Coronary artery (tissue), 2 donors: Measurements from ENCODE around the gene CLEC20A.

Source experiments
- DNase-seq: peaks from one replicate; pipeline ENCODE4 v3.0.0-alpha.2; 2017; ENCODE audit warnings: low spot score
- H3K27ac ChIP-seq, 2 donors: fragments of 200-600 bp; sonication (generic); one replicate each; pipeline ENCODE4 v1.5.1; 2016 to 2019
- H3K4me3 ChIP-seq: fragments of 200-600 bp; sonication (generic); 2 replicates; pipeline ENCODE4 v1.5.1; 2016; ENCODE audit warnings: mild to moderate bottlenecking, moderate library complexity
- TF ChIP-seq, protein P1 (sequence below): fragments of 200-600 bp; sonication (generic); IDR thresholded peaks from one replicate; pipeline ENCODE4 v1.5.1; 2019; ENCODE audit warnings: antibody characterized with exemption

Gene CLEC20A

GRCh38 chr1:178483251-178483957 is 13.4 kb downstream of the CLEC20A start:
- no peak overlapping the region for H3K27ac ChIP-seq
- H3K4me3 ChIP-seq, result no peak overlapping the region
- TF ChIP-seq, protein P1, sequence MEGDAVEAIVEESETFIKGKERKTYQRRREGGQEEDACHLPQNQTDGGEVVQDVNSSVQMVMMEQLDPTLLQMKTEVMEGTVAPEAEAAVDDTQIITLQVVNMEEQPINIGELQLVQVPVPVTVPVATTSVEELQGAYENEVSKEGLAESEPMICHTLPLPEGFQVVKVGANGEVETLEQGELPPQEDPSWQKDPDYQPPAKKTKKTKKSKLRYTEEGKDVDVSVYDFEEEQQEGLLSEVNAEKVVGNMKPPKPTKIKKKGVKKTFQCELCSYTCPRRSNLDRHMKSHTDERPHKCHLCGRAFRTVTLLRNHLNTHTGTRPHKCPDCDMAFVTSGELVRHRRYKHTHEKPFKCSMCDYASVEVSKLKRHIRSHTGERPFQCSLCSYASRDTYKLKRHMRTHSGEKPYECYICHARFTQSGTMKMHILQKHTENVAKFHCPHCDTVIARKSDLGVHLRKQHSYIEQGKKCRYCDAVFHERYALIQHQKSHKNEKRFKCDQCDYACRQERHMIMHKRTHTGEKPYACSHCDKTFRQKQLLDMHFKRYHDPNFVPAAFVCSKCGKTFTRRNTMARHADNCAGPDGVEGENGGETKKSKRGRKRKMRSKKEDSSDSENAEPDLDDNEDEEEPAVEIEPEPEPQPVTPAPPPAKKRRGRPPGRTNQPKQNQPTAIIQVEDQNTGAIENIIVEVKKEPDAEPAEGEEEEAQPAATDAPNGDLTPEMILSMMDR, result no peak
- DNase-seq, result no peak

DNA sequence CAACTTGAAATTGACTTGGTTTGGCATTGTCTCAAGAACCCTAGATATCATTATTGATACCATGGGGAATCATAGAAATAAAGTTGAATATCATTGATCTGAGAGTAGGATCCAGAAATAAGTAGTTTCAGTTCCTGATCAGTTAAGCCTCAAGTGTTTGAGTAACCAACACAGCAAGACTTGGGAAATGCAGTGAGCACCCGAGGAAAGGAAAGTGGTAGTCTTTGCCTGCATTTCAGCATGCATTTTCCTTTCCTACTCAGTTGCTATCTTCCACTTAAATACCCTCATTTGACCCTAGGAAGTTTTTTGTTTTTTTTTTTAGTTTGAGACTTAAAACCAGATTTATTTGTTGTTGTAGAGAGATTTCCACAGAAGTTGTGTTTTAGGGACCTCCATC is 18.9 kb downstream of the CLEC20A start:
- Histone ChIP-seq H3K4me3 (no peak overlapping the region), H3K27ac (no peak overlapping the region)
- TF ChIP-seq, protein P1, result no peak
- no peak for DNase-seq

GRCh38 chr1:178477373-178477772 is 19.4 kb downstream of the CLEC20A start:
- TF ChIP-seq, protein P1, result no peak
- no peak overlapping the region for H3K4me3 ChIP-seq
- no peak overlapping the region for H3K27ac ChIP-seq
- DNase-seq, result no peak

DNA sequence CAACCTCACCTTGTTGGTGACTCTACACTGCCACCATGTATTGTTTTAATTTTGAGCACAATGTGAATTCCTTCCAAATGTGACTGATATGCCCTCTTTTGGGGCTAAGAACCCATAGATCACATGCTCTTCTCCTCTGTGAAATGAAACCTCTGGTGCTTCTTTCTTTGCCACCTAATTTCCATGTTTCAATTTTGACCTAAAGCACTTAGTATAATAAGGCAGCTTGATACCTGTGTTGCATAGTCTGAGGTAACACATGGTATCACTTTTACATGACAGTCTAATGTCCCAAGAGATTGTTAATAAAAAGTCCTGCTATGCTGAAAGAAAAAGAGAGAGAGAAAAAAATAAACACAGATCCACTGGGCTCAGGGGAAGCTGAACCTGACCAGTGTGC is 24.2 kb downstream of the CLEC20A start:
- TF ChIP-seq, protein P1, result no peak
- H3K4me3 ChIP-seq, result no peak overlapping the region
- no peak for DNase-seq
- H3K27ac ChIP-seq, result no peak overlapping the region

GRCh38 chr1:178470411-178470960 is 26.3 kb downstream of the CLEC20A start:
- no peak overlapping the region for H3K27ac ChIP-seq
- H3K4me3 ChIP-seq, result no peak overlapping the region
- no peak for DNase-seq
- TF ChIP-seq, protein P1, result no peak

DNA sequence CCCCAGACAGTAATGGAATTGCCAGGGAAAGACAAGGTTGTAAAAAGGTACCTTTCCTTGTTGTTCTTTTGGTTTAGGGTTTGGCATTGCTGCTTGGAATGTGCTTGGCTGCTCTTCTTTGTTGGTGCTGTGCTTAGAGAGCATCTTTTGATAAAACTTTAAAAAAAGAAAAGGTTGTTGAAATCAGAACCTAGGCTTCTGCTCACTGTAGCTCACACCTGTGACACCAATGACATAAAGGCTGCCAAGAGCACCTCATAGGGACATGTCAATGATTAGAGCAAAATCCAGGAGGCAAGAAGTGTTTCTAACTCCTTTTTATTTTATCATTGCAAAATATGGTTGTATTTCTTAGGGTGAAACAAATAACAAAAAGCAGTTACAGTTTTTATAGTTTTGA is 28.9 kb downstream of the CLEC20A start:
- Histone ChIP-seq H3K4me3 (no peak overlapping the region), H3K27ac (no peak overlapping the region)
- no peak for DNase-seq
- TF ChIP-seq, protein P1, result no peak

GRCh38 chr1:178465011-178465410 is 31.8 kb downstream of the CLEC20A start:
- TF ChIP-seq, protein P1, result no peak
- DNase-seq, result no peak
- H3K27ac ChIP-seq, result no peak overlapping the region
- no peak overlapping the region for H3K4me3 ChIP-seq
